ENCODE data around the gene SPP2.

GRCh38 chr2:234076451-234076850 is 25.9 kb downstream of the SPP2 start:
- TF ChIP-seq CTCF (conservative IDR thresholded peaks at IDR 0.05 in 1 of 2, IDR thresholded peaks at IDR 0.05 in 1 of 2; ENCODE audit: extremely low read depth in 1 of 2, insufficient read depth in 1 of 2, low read depth in 1 of 2, low read length in 2 of 2), result no peak
- TF ChIP-seq EZH2 (IDR thresholded peaks at IDR 0.05; ENCODE audit: borderline replicate concordance, low read length), result no peak
